Vagina (tissue), 2 donors: ENCODE results near the gene ETV7.

Experiments
- POLR2A ChIP-seq, 2 donors: fragments of 450-650 bp; IDR thresholded peaks; one replicate each; pipeline ENCODE4 v1.6.1; 2017; ENCODE audit warnings: antibody characterized with exemption in 2 of 2, mild to moderate bottlenecking in 2 of 2, moderate library complexity in 2 of 2
- POLR2AphosphoS5 ChIP-seq, 2 donors: sonication (generic); formaldehyde crosslinking; IDR thresholded peaks; one replicate each; pipeline ENCODE4 v1.9.0; 2017; ENCODE audit warnings: antibody characterized with exemption in 2 of 2, mild to moderate bottlenecking in 2 of 2, low read depth in 1 of 2; ENCODE audit not compliant: insufficient read depth in 1 of 2
- TF ChIP-seq, protein P1 (sequence below), 3 experiments: fragments of 450-650 bp in 2 of 3; fragments of 200-600 bp in 1 of 3; sonication (generic) in 1 of 3; IDR thresholded peaks; one replicate each; pipeline ENCODE4 v1.5.1; 2017 to 2019; ENCODE audit warnings: antibody characterized with exemption in 3 of 3, mild to moderate bottlenecking in 2 of 3, moderate library complexity in 2 of 3

DNA sequence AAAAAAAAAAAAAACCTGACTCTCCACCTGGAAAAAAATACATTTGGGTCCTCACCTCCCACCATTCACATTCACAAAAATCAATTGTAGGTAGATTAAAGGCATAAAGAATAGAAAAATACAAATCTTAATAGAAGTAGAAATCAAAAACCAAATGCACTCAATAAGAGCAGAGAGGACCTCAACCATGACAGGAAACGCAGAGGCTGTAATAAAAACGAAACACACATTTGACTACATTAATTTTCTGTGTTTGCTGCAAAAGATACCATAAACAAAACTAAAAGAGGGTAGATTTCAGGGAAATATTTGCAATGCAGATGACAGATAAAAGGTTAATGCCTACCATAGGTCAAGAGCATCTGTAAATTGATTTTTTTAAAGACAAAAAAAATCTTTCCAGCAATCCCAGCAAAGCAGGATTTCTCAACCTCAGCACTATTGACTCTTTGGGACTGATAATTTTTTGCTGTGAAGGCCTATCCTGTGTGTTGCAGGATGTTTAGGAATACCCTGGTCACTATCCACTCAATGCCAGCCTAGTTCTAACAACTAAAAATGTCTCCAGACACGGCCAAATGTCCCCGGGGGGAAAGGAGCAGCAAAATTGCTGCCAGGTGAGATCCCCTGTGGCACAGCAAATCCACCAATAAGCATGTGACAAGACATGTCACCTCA, 9.1 kb downstream of the ETV7 start:
- TF ChIP-seq, protein P1, sequence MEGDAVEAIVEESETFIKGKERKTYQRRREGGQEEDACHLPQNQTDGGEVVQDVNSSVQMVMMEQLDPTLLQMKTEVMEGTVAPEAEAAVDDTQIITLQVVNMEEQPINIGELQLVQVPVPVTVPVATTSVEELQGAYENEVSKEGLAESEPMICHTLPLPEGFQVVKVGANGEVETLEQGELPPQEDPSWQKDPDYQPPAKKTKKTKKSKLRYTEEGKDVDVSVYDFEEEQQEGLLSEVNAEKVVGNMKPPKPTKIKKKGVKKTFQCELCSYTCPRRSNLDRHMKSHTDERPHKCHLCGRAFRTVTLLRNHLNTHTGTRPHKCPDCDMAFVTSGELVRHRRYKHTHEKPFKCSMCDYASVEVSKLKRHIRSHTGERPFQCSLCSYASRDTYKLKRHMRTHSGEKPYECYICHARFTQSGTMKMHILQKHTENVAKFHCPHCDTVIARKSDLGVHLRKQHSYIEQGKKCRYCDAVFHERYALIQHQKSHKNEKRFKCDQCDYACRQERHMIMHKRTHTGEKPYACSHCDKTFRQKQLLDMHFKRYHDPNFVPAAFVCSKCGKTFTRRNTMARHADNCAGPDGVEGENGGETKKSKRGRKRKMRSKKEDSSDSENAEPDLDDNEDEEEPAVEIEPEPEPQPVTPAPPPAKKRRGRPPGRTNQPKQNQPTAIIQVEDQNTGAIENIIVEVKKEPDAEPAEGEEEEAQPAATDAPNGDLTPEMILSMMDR (IDR thresholded peaks at IDR 0.05) = no peak
- TF ChIP-seq POLR2A (IDR thresholded peaks at IDR 0.05) = no peak
- TF ChIP-seq POLR2AphosphoS5 (IDR thresholded peaks at IDR 0.05; ENCODE audit: insufficient read depth in 1 of 2, low read depth in 1 of 2) = no peak
